ENCODE data around the gene PLBD2. TPM values are rescaled to one million over a fixed set of nuclear protein-coding genes. Genes with fewer than 3 reads are reported as not detected.

PLBD2 gene
- total and polyA plus RNA-seq, 9 of the 15 experiments (the other 6 are each of a cell fraction or from before 2014, with no cell fraction given), result 2.4 to 37.4 (median 6.0) TPM

DNA sequence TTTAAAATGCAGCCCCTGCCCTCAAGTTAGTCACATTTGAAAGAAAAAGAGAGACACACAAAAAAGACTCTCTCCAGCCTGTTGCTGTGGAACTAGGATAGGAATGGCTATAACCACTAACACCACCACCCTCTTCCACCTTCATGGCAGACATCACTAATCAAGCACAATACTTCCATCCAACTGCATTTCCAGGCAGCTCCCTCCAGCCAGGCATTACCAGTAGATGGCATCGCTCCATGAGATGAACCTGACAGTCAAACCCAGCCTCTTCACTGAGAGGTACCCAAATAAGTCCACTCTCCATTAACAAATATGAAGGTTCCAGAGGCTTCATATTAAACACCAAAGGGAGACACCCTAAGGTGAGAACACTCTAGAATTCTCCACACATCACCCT is 47.9 kb upstream of the PLBD2 start (continued):
- TF ChIP-seq, protein P1, sequence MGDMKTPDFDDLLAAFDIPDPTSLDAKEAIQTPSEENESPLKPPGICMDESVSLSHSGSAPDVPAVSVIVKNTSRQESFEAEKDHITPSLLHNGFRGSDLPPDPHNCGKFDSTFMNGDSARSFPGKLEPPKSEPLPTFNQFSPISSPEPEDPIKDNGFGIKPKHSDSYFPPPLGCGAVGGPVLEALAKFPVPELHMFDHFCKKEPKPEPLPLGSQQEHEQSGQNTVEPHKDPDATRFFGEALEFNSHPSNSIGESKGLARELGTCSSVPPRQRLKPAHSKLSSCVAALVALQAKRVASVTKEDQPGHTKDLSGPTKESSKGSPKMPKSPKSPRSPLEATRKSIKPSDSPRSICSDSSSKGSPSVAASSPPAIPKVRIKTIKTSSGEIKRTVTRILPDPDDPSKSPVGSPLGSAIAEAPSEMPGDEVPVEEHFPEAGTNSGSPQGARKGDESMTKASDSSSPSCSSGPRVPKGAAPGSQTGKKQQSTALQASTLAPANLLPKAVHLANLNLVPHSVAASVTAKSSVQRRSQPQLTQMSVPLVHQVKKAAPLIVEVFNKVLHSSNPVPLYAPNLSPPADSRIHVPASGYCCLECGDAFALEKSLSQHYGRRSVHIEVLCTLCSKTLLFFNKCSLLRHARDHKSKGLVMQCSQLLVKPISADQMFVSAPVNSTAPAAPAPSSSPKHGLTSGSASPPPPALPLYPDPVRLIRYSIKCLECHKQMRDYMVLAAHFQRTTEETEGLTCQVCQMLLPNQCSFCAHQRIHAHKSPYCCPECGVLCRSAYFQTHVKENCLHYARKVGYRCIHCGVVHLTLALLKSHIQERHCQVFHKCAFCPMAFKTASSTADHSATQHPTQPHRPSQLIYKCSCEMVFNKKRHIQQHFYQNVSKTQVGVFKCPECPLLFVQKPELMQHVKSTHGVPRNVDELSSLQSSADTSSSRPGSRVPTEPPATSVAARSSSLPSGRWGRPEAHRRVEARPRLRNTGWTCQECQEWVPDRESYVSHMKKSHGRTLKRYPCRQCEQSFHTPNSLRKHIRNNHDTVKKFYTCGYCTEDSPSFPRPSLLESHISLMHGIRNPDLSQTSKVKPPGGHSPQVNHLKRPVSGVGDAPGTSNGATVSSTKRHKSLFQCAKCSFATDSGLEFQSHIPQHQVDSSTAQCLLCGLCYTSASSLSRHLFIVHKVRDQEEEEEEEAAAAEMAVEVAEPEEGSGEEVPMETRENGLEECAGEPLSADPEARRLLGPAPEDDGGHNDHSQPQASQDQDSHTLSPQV (IDR thresholded peaks at IDR 0.05), result no peak

DNA sequence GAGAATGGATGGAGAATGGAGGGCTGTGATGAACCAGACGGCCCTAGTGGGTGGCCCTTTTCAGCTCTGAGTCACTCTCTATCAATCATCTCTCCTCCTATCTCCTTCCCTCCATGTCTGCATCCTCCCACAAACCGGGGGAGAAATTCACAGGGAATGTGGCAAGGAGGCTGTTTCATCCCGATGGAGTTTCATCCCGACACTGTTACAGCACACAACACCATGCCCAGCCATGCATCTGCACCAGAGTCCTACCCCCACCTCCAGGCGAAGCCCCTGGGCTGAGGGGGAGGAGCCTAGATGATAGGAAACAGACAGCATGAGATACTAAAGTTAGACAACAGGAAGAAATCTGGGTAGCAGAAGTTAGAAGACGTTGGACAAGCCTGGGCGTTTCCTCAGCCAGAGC is 44.3 kb upstream of the PLBD2 start:
- Histone ChIP-seq H3K4me1 (replicated peaks in 1 of 2; ENCODE audit: control insufficient read depth in 2 of 2, insufficient read depth in 2 of 2, low read length in 2 of 2) (peaks cover 4 to 7% of the 10 kb centered on the region in 2 experiments; a peak in 4 of 5 replicates), H3K27ac (ENCODE audit: extremely low read depth, low read depth, low read length) (no peak overlapping the region), H3K9ac (ENCODE audit: insufficient read depth in 1 of 2, low read depth in 2 of 2, low read length in 2 of 2) (peak overlapping the region in 1 of 2 experiments; percentile 16; a peak in 1 of 4 replicates), H4K20me1 (replicated peaks; ENCODE audit: control insufficient read depth, insufficient read depth, low read length) (no peaks in the 10 kb centered on the region; the same call in 1 of the 2 replicates), H3K4me2 (ENCODE audit: insufficient read depth, low read length) (peak overlapping the region; percentile 12; the same call in 1 of the 2 replicates), H3K79me2 (ENCODE audit: control insufficient read depth, insufficient read depth, low read length) (no peaks in the 10 kb centered on the region), H3K36me3 (ENCODE audit: control insufficient read depth, insufficient read depth, low read length) (peaks cover 82% of the 10 kb centered on the region), H3K9me1 (ENCODE audit: control insufficient read depth, insufficient read depth, low read length) (peaks cover 5% of the 10 kb centered on the region), H3K9me3 (replicated peaks; ENCODE audit: control insufficient read depth, insufficient read depth, low read depth, low read length) (no peaks in the 10 kb centered on the region), H3K27me3 (ENCODE audit: control insufficient read depth in 2 of 2, insufficient read depth in 2 of 2, low read length in 2 of 2) (no peaks in the 10 kb centered on the region), H2AFZ (ENCODE audit: low read depth, low read length) (no peak overlapping the region), H3K4me3 (no peak overlapping the region)
- in situ Hi-C loops (cut with MboI) (loop anchor here (5.0 to 10.0 kb wide), 2 partner anchors 118 to 601 kb away; no protein-coding TSS in a partner anchor), intact Hi-C loops (cut with micrococcal nuclease) (no loop called here)
- DNase-seq (ENCODE audit: extremely low read depth in 1 of 4, low spot score in 3 of 4) (peak; percentile 52 to 83 (median 70)), ATAC-seq (peak; percentile 67), FAIRE-seq (peak; percentile 85)
- CTCF ChIA-PET (ENCODE audit: low intra/inter-chr PET ratio), result interaction anchor here (0.6 kb wide), 1 partner anchor 12 kb away, joined by 3 read pairs; no protein-coding TSS in a partner anchor
- POLR2A ChIA-PET, result interaction anchor here (0.7 to 2.0 kb wide), 3 partner anchors 12 to 676 kb away, joined by 3 to 4 read pairs (median 4); no protein-coding TSS in a partner anchor
- 4% methylated on average over 7 of the region's 7 CpGs for WGBS (ENCODE audit: insufficient coverage, low coverage, missing lambda C conversion rate)
- BruUV-seq (replicated peaks), result no TSS peak
- TF ChIP-seq, protein P2, sequence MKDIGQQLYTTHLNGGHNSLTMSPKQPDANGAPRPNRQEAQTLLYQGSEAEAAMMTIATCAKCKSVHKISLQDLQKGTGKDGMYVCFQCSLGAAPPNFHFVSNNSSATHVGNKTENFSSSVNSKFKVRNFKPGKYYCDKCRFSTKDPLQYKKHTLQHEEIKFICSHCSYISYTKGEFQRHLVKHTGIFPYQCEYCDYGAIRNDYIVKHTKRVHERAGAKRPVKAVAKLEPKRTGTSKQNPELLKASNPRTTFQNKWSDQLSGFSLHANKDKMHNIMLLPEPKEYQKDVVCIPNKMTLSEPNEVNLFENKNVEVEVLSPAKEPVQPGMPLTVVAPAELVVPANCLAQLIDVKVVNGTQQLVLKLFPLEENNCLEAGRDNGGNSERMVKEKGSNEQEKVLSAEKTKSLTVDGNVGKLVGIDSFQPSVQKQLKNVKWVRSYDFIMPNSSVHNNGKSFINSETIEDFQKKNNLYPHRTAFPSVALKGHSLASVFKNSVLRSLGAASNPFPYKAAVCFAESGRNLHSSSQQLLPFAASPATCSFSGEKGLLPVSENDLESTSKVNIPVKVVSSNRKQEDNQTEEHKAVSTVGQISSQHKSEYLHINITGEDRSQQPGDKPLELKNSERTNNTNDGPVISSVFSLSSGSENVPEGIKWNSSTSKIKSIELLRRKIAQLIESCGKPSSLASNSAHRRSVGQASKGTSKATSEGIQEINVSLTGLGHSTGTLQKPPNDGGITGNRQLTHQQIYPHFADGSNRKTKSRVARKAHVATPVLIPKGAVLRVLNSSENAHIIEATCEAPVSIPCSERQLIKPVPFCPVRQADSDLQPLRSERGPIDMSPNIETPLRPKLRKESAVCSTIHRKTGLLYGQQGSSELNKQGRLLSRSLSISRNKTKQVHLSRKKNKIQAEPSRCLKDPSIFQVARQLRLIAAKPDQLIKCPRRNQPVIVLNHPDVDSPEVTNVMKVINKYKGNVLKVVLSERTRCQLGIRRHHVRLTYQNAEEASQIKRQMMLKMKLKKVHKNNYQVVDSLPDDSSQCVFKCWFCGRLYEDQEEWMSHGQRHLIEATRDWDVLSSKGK (CRISPR knock-in tag; IDR thresholded peaks at IDR 0.05), result no peak
- TF ChIP-seq SMARCA5 (IDR thresholded peaks at IDR 0.05) (peak; percentile 81; the same call in 1 of the 2 replicates), KDM1A (IDR thresholded peaks at IDR 0.05) (peak; percentile 91 to 94), POU5F1 (IDR thresholded peaks at IDR 0.05; ENCODE audit: borderline replicate concordance, low read depth, low read length, partially characterized antibody) (no peak), NEUROD1 (IDR thresholded peaks at IDR 0.05; ENCODE audit: borderline replicate concordance, low read depth, low read length, partially characterized antibody) (peak; percentile 49), SMC3 (conservative IDR thresholded peaks at IDR 0.05; ENCODE audit: insufficient read depth, low read depth, low read length) (no peak)
- TF ChIP-seq, protein P3, sequence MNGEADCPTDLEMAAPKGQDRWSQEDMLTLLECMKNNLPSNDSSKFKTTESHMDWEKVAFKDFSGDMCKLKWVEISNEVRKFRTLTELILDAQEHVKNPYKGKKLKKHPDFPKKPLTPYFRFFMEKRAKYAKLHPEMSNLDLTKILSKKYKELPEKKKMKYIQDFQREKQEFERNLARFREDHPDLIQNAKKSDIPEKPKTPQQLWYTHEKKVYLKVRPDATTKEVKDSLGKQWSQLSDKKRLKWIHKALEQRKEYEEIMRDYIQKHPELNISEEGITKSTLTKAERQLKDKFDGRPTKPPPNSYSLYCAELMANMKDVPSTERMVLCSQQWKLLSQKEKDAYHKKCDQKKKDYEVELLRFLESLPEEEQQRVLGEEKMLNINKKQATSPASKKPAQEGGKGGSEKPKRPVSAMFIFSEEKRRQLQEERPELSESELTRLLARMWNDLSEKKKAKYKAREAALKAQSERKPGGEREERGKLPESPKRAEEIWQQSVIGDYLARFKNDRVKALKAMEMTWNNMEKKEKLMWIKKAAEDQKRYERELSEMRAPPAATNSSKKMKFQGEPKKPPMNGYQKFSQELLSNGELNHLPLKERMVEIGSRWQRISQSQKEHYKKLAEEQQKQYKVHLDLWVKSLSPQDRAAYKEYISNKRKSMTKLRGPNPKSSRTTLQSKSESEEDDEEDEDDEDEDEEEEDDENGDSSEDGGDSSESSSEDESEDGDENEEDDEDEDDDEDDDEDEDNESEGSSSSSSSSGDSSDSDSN (IDR thresholded peaks at IDR 0.05; ENCODE audit: borderline replicate concordance in 1 of 2, low read depth in 2 of 2, low read length in 2 of 2), result no peak

All from K562 (cell line).